ENCODE data around the gene STAG3. TPM values are rescaled to one million over a fixed set of nuclear protein-coding genes. Genes with fewer than 3 reads are reported as not detected.
"Not testable (repeated sequence)": the region's sequence is repeated elsewhere in the genome, so short reads cannot be mapped to it uniquely, and the experiment has no call there.

STAG3 gene
- 0.38 TPM for polyA plus RNA-seq (2013, experiment 1 of 2)
- polyA plus RNA-seq (2013, experiment 2 of 2), result 0.29 TPM

- peaks cover 6 to 11% of the 10 kb centered on the region in 2 donors for H3K4me1 ChIP-seq (ENCODE audit: control insufficient read depth in 2 of 2, insufficient read depth in 1 of 2, low read depth in 1 of 2, low read length in 2 of 2)
- peak within 1 kb of the TSS; percentile 93 to 94 for H3K4me3 ChIP-seq (ENCODE audit: low read length in 2 of 2)
- H2BK12ac ChIP-seq (ENCODE audit: low read length), result no peak within 1 kb of the TSS
- H3K23ac ChIP-seq (ENCODE audit: low read depth, low read length, poor library complexity), result peak within 1 kb of the TSS; percentile 11
- peak within 1 kb of the TSS; percentile 73 for H3K18ac ChIP-seq (ENCODE audit: low read length)
- no CpG with 5 or more reads among the region's 78 CpGs for WGBS, 2 donors (ENCODE audit: extremely low coverage in 2 of 2, insufficient read length in 2 of 2, insufficient replicate concordance in 1 of 2)
- peak within 1 kb of the TSS; percentile 81 for H3K9ac ChIP-seq (ENCODE audit: low read depth, low read length, poor library complexity)
- H3K4ac ChIP-seq (ENCODE audit: low read length), result no peak within 1 kb of the TSS
- no peaks in the 10 kb centered on the region for H3K79me1 ChIP-seq (ENCODE audit: low read depth, low read length)
- H4K8ac ChIP-seq (ENCODE audit: low read depth, low read length), result no peak within 1 kb of the TSS
- peaks cover 8 to 29% of the 10 kb centered on the region in 2 donors for H3K36me3 ChIP-seq (replicated peaks in 1 of 2; ENCODE audit: control insufficient read depth in 2 of 2, insufficient read depth in 2 of 2, low read length in 2 of 2)
- peak within 1 kb of the TSS; percentile 72 for H3K4me2 ChIP-seq (ENCODE audit: insufficient read depth, low read length, poor library complexity, severe bottlenecking)
- peak within 1 kb of the TSS; percentile 10 for H2BK5ac ChIP-seq (ENCODE audit: low read length)
- H4K91ac ChIP-seq (ENCODE audit: low read depth, low read length, poor library complexity), result no peak within 1 kb of the TSS
- H2AK5ac ChIP-seq (ENCODE audit: low read depth, low read length), result peak within 1 kb of the TSS; percentile 24
- H2BK120ac ChIP-seq (ENCODE audit: low read depth, low read length), result no peak within 1 kb of the TSS
- H2BK15ac ChIP-seq (ENCODE audit: low read length), result peak within 1 kb of the TSS; percentile 53
- no peaks in the 10 kb centered on the region for H3K9me3 ChIP-seq (replicated peaks in 1 of 2; ENCODE audit: control insufficient read depth in 2 of 2, insufficient read depth in 1 of 2, low read depth in 1 of 2, low read length in 2 of 2)
- peak within 1 kb of the TSS; percentile 19 for H3K27ac ChIP-seq (replicated peaks; ENCODE audit: low read length)
- peak within 1 kb of the TSS; percentile 96 for H2AFZ ChIP-seq (ENCODE audit: low read length)
- peak; percentile 96 for DNase-seq (ENCODE audit: low spot score)
- H3K14ac ChIP-seq (ENCODE audit: low read length), result peak within 1 kb of the TSS; percentile 10
- no peaks in the 10 kb centered on the region for H3K27me3 ChIP-seq (ENCODE audit: control insufficient read depth in 3 of 3, insufficient read depth in 3 of 3, low read depth in 1 of 3, low read length in 3 of 3)
These were observed at the start of gene STAG3, which contains the start of gene GPC2 for GRCh38 chr7:100177045-100178001. Gene STAG3, plus strand, starts transcription at chr7:100177918. Its CDS starts 2,639 bp downstream, at chr7:100180557. Gene GPC2, minus strand, starts transcription at chr7:100177381. Its CDS starts 182 bp downstream, at chr7:100177199.

- H3K4me3 ChIP-seq (ENCODE audit: low read length in 2 of 2), result peak overlapping the region in 1 of 2 donors; percentile 2
- no peak overlapping the region for H2AFZ ChIP-seq (ENCODE audit: low read length)
- H3K27ac ChIP-seq (replicated peaks; ENCODE audit: low read length), result no peak overlapping the region
These were observed 49.1 kb upstream of the STAG3 start for GRCh38 chr7:100128637-100128963.

GRCh38 chr7:100130220-100130607, 47.5 kb upstream of the STAG3 start:
- not testable (repeated sequence) for H3K4me2 ChIP-seq (ENCODE audit: insufficient read depth, low read length, poor library complexity, severe bottlenecking); H4K91ac ChIP-seq (ENCODE audit: low read depth, low read length, poor library complexity); H2AK5ac ChIP-seq (ENCODE audit: low read depth, low read length); H2BK12ac ChIP-seq (ENCODE audit: low read length); H3K79me1 ChIP-seq (ENCODE audit: low read depth, low read length); H3K4me1 ChIP-seq (ENCODE audit: control insufficient read depth in 2 of 2, insufficient read depth in 1 of 2, low read depth in 1 of 2, low read length in 2 of 2); H3K9ac ChIP-seq (ENCODE audit: low read depth, low read length, poor library complexity); DNase-seq (ENCODE audit: low spot score); H2BK120ac ChIP-seq (ENCODE audit: low read depth, low read length); H3K14ac ChIP-seq (ENCODE audit: low read length); H3K27ac ChIP-seq (replicated peaks; ENCODE audit: low read length); H2AFZ ChIP-seq (ENCODE audit: low read length); H2BK15ac ChIP-seq (ENCODE audit: low read length); H3K4ac ChIP-seq (ENCODE audit: low read length); H3K4me3 ChIP-seq (ENCODE audit: low read length in 2 of 2); H3K23ac ChIP-seq (ENCODE audit: low read depth, low read length, poor library complexity); H4K8ac ChIP-seq (ENCODE audit: low read depth, low read length); H3K9me3 ChIP-seq (replicated peaks in 1 of 2; ENCODE audit: control insufficient read depth in 2 of 2, insufficient read depth in 1 of 2, low read depth in 1 of 2, low read length in 2 of 2); H3K36me3 ChIP-seq (replicated peaks in 1 of 2; ENCODE audit: control insufficient read depth in 2 of 2, insufficient read depth in 2 of 2, low read length in 2 of 2); H3K18ac ChIP-seq (ENCODE audit: low read length); H2BK5ac ChIP-seq (ENCODE audit: low read length)
- WGBS, 2 donors (ENCODE audit: extremely low coverage in 2 of 2, insufficient read length in 2 of 2, insufficient replicate concordance in 1 of 2), result no CpG with 5 or more reads among the region's 1 CpG
- peaks cover 0 to 15% (median 0%) of the 10 kb centered on the region in 3 experiments for H3K27me3 ChIP-seq (ENCODE audit: control insufficient read depth in 3 of 3, insufficient read depth in 3 of 3, low read depth in 1 of 3, low read length in 3 of 3)

More at GRCh38 chr7:100128637-100128963, 49.1 kb upstream of the STAG3 start:
- Histone ChIP-seq H3K9me3 (replicated peaks in 1 of 2; ENCODE audit: control insufficient read depth in 2 of 2, insufficient read depth in 1 of 2, low read depth in 1 of 2, low read length in 2 of 2) (no peaks in the 10 kb centered on the region), H3K4ac (ENCODE audit: low read length) (no peak overlapping the region), H3K4me1 (ENCODE audit: control insufficient read depth in 2 of 2, insufficient read depth in 1 of 2, low read depth in 1 of 2, low read length in 2 of 2) (peaks cover 3 to 6% of the 10 kb centered on the region in 2 donors), H3K27me3 (ENCODE audit: control insufficient read depth in 3 of 3, insufficient read depth in 3 of 3, low read depth in 1 of 3, low read length in 3 of 3) (peaks cover 0 to 15% (median 0%) of the 10 kb centered on the region in 3 experiments), H3K23ac (ENCODE audit: low read depth, low read length, poor library complexity) (no peak overlapping the region), H4K91ac (ENCODE audit: low read depth, low read length, poor library complexity) (no peak overlapping the region), H2BK12ac (ENCODE audit: low read length) (no peak overlapping the region), H3K4me2 (ENCODE audit: insufficient read depth, low read length, poor library complexity, severe bottlenecking) (no peak overlapping the region), H2AK5ac (ENCODE audit: low read depth, low read length) (no peak overlapping the region), H3K18ac (ENCODE audit: low read length) (no peak overlapping the region), H2BK120ac (ENCODE audit: low read depth, low read length) (no peak overlapping the region), H3K9ac (ENCODE audit: low read depth, low read length, poor library complexity) (no peak overlapping the region), H2BK5ac (ENCODE audit: low read length) (no peak overlapping the region), H3K79me1 (ENCODE audit: low read depth, low read length) (peaks cover 2% of the 10 kb centered on the region), H2BK15ac (ENCODE audit: low read length) (no peak overlapping the region), H3K14ac (ENCODE audit: low read length) (no peak overlapping the region), H4K8ac (ENCODE audit: low read depth, low read length) (no peak overlapping the region), H3K36me3 (replicated peaks in 1 of 2; ENCODE audit: control insufficient read depth in 2 of 2, insufficient read depth in 2 of 2, low read length in 2 of 2) (peaks cover 4 to 17% of the 10 kb centered on the region in 2 donors)
- no CpG with 5 or more reads among the region's 1 CpG for WGBS, 2 donors (ENCODE audit: extremely low coverage in 2 of 2, insufficient read length in 2 of 2, insufficient replicate concordance in 1 of 2)
- no peak for DNase-seq (ENCODE audit: low spot score)
